ENCODE results near the gene SPATA32.

SPATA32 gene

DNA sequence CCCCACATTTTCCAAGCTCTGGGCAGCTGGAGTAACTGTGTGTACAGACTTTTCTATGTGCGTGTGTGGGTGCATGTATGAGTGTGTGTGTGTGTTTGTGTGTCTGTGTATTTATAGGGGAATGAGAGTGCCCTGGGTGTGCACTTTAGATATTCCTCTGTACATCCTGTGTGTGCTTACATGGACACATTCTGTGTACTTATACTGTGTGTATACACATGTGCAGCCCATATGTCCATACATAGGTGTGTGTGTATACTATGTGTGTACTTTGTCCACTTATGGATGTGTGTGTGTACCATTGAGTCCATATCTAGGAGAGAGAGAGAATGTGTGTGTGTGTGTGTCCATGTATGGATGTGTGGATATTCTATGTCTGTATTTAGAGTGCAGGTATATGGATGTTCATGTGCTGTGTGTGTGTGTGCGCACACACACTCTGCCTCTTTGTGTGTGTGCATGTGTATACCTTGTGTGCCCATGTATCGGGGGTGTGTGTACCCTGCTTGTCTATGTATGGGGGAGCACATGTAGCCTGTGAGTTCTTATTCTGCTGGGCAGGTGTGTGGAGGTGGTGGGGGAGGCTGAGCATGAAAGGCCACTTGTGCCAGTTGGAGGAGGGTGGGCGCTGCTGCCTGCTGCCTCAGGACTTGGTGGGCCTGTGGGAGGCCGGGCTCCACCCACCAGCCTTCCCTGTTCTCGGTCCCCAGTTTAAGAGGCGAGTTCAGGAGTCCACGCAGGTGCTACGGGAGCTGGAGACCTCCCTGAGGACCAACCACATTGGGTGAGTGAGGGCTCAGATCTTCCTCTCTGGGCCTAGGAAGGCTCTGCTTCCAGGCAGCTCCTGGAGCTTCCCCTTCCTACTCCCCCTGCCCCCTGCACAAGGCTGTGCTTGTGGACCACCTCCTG, 29.1 kb downstream of the SPATA32 start:
- DNase-seq (ENCODE audit: low read depth) = no peak

GRCh38 chr17:45231481-45232116, 30.3 kb downstream of the SPATA32 start:
- TF ChIP-seq, protein P1, sequence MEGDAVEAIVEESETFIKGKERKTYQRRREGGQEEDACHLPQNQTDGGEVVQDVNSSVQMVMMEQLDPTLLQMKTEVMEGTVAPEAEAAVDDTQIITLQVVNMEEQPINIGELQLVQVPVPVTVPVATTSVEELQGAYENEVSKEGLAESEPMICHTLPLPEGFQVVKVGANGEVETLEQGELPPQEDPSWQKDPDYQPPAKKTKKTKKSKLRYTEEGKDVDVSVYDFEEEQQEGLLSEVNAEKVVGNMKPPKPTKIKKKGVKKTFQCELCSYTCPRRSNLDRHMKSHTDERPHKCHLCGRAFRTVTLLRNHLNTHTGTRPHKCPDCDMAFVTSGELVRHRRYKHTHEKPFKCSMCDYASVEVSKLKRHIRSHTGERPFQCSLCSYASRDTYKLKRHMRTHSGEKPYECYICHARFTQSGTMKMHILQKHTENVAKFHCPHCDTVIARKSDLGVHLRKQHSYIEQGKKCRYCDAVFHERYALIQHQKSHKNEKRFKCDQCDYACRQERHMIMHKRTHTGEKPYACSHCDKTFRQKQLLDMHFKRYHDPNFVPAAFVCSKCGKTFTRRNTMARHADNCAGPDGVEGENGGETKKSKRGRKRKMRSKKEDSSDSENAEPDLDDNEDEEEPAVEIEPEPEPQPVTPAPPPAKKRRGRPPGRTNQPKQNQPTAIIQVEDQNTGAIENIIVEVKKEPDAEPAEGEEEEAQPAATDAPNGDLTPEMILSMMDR (IDR thresholded peaks at IDR 0.05; ENCODE audit: low read depth, low read length, missing control alignments) = peak; percentile 37
- H3K4me3 ChIP-seq (ENCODE audit: low read depth, low read length) = no peak overlapping the region

More for the DNA sequence above, 29.1 kb downstream of the SPATA32 start:
- TF ChIP-seq, protein P1 (IDR thresholded peaks at IDR 0.05; ENCODE audit: low read depth, low read length, missing control alignments) = no peak
- no peak overlapping the region for H3K4me3 ChIP-seq (ENCODE audit: low read depth, low read length)

GRCh38 chr17:45230787-45231480, 31.0 kb downstream of the SPATA32 start:
- no peak for DNase-seq (ENCODE audit: low read depth)

More at GRCh38 chr17:45231481-45232116, 30.3 kb downstream of the SPATA32 start:
- no peak for DNase-seq (ENCODE audit: low read depth)

DNA sequence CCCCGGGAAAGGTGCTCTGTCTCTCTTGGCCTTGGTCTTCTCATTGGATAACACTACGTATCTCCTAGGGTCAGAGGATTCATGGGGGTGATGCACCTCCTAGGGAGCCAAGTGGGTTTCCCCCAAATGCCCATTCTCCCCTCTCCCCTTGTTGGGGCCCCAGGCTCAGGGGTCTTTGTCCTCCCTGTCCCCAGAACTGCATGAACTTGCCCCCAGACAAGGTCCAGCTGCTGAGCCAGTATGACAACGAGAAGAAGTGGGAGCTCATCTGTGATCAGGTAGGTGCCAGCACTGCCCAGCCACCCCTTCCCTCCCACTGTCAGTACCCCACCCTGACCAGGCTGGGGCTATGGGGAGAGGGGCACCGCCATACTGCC, 31.5 kb downstream of the SPATA32 start:
- H3K4me3 ChIP-seq (ENCODE audit: low read depth, low read length) = no peak overlapping the region
- DNase-seq (ENCODE audit: low read depth) = no peak
- TF ChIP-seq, protein P1 (IDR thresholded peaks at IDR 0.05; ENCODE audit: low read depth, low read length, missing control alignments) = no peak

More at GRCh38 chr17:45230787-45231480, 31.0 kb downstream of the SPATA32 start:
- no peak overlapping the region for H3K4me3 ChIP-seq (ENCODE audit: low read depth, low read length)
- TF ChIP-seq, protein P1 (IDR thresholded peaks at IDR 0.05; ENCODE audit: low read depth, low read length, missing control alignments) = no peak

DNA sequence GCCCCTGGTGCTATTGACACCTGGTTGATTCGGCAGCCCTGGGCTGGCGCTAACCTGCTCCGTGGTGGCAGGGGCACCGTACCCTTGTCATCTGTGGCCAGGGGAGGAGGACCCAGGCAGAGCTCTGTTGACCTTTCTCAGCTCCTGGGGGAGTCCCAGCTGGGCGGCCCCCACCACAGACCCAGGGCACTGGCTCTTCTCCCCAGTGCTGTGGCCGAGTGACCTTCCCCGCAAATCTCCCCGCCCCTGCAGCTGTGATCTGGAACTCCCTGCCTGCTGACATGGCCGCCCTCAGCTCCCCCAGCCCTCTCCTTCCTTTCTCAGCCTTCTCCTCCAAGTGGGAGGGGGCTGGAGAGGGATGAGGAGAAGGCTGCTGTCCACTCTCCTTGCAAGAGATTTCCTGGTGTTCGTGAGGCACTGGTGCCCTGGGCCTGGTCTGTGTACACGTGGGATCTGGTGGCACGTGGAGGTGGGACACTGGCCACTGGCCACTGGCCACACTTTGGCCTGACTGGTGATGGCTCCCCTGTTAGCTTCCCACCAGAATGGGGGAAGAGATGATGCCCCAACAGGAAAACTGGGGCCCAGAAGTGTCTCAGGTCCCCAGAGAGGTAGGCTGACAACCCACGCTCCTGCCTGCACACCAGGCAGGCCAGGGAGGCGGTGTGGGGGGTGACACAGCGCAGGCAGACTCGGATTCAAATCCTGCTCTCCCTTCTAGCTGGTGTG, 32.0 kb downstream of the SPATA32 start:
- H3K4me3 ChIP-seq (ENCODE audit: low read depth, low read length) = no peak overlapping the region
- DNase-seq (ENCODE audit: low read depth) = no peak
- TF ChIP-seq, protein P1 (IDR thresholded peaks at IDR 0.05; ENCODE audit: low read depth, low read length, missing control alignments) = no peak

DNA sequence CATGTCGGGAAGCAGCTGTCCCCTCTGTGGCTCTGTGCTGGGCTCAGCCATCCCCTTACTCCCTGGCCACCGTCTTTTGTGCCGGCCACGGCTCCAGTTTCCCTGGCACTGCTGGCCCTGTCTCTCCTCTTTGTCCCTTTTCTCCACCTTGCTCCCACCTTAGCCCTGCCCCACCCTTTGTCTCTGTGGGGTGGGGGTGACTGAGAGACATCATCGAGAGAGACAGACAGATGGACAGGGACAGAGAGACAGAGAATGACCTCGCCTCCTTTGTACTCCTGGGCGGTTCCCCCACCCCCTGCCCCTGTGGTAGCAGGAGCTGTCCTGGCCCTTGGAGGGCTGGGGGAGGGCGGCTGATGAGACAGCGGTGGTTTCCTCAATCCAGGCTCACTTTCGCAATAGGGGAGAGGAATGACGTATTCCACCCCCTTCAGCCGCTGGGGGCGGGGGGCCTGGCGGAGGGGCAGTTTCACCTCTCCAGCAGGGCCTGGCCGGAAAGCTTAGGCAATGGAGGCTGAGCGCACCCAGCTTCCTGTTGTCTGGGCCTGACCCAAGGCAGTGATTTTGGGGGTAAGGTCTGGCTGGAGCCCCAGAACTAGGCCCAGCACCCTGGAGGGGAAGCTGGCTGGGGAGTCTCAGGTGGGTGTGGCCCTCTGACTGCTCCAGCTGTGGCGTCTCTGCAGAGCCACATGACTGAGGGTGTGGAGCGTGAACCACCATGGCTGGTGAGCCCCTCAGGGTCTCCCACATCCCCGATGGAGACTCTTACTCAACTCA, 32.9 kb downstream of the SPATA32 start:
- peak; percentile 73 for DNase-seq (ENCODE audit: low read depth)
- H3K4me3 ChIP-seq (ENCODE audit: low read depth, low read length) = peak overlapping the region; percentile 29
- TF ChIP-seq, protein P1 (IDR thresholded peaks at IDR 0.05; ENCODE audit: low read depth, low read length, missing control alignments) = no peak
